G401.6 (cell line): ENCODE results near the gene TRABD2B.

ENCODE experiments used
- FAIRE-seq: peaks from 2 replicates; lab custom pipeline; 2012; peaks lifted over from hg19 to GRCh38; lab: Jason Lieb, UNC

The TRABD2B gene

DNA sequence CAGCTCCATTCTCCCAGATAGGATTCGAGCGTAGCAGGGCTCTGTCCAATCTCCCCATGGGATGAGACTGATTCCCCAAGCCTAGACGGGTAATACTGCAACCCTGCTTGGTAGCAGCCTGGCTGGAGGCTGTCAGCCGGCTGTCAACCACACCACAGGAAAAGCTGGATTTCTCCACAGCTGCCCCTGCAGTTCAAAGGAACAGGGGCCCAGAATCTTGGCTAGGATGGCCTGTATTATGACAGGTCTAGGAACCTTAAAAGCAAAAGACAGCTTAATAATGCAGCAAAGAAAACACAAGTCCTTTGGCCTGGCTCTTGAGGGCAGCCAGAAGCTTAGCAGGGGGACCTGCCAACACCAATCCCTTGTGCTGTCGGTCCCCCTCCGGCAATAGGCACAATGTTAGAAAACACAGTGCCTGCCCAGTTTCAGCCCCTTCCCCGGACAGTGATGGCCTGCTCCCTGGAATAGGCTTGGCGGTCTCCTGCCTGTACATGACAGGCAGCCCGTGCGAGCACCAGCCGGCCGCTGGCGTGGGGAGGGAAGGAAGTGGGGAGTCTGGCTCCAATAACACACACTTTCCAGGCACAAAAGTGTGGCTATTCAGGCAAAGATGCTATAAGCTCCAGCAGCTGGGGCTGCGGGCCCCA, 90.5 kb downstream of the TRABD2B start:
- no peak for FAIRE-seq

DNA sequence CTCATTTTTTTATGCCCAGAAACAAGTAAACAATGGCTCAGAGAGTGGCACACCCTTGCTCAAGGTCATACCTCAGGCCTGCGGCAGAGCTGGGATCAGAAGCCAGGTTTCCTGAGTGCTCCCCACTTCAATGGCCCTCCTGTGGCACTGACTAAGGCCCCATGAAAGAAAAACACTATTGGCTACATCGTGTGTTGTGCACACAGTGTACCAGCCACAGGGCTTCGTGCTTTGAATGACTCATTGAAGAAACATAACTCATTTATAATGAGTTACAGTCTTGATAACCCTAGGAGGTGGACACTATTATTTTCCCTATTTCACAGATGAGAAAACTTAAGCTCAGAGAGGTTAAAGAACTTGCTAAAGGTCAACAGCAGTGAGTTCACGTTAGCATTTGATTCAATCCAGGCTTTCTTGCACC, 91.2 kb downstream of the TRABD2B start:
- no peak for FAIRE-seq

DNA sequence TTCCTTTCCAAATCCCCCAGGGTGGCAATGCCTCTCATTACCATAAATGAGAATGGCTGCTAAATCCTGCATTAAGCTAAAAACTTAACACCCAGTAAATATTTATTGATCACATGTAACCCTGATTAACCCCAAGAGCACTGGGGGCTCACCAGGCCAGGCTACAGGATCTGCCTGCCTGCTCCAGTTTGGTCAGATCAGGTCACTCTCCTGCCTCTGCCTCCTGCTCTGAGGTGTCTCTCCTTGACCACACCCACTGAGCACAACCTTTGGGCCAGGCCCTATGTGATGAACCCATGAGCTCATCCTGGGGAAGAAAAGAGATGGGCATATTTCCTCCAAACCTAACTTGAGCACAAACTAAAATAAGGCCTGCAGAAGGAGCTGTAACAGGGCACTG, 93.5 kb downstream of the TRABD2B start:
- no peak for FAIRE-seq

DNA sequence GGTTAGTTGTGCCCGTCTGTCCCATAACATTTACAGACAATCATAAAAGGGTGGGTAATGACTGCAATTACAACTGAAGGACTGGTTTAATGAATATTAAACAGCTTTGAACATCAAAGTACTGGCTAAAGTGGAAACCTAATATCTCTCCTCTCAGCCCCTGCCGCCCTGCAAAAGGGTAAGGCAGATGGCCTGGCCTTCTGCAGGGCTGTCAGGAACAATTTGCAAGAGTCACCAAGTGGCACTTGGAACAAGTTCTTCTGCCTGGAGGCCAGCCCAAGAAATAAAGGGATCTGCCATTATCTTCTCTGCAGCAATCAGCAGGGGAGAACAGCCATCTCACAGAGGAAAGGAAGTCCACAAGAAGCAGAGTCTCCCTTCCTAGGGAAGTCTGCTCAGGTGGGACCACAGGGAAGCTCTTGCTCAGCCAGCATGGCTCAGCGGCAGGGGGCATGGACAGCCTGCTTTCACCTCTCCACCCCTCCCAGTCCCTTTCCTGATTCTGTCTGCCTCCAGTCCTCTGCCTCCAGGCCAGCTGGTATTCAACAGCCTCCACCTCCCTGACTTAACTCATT, 96.1 kb downstream of the TRABD2B start:
- FAIRE-seq, result no peak

DNA sequence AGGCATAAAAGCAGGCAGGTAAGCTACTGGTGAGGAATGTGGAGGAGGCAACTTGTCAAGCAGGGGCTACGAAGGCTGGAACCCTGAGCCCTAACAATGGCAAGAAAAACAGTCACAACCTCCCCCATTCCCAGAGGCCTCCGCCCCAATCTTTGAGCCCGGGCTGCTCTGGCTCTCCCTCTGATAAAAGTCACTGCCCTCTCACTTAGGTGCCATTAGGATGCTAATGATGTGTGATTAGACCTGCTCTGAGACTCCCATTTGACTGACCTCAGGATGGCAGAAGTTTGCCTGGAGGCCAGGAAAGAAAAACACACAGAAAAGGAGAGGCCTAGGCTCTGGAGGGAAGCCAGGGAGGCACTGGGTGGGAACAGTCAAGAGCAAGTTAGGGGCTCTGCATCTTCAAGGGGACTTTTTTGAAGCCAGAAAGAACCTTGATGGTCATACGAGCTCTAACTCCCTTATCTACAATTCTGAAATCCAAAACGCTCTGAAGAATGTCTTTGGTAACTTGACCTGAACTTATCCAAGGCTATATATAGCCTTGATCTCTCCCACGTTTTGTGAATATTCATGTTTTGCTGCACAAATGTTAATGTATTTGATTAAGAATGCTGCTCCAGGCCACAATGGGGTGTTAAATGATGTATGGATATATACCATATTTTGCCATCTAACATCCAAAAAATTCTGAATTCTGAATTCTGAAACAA, 98.9 kb downstream of the TRABD2B start:
- no peak for FAIRE-seq

DNA sequence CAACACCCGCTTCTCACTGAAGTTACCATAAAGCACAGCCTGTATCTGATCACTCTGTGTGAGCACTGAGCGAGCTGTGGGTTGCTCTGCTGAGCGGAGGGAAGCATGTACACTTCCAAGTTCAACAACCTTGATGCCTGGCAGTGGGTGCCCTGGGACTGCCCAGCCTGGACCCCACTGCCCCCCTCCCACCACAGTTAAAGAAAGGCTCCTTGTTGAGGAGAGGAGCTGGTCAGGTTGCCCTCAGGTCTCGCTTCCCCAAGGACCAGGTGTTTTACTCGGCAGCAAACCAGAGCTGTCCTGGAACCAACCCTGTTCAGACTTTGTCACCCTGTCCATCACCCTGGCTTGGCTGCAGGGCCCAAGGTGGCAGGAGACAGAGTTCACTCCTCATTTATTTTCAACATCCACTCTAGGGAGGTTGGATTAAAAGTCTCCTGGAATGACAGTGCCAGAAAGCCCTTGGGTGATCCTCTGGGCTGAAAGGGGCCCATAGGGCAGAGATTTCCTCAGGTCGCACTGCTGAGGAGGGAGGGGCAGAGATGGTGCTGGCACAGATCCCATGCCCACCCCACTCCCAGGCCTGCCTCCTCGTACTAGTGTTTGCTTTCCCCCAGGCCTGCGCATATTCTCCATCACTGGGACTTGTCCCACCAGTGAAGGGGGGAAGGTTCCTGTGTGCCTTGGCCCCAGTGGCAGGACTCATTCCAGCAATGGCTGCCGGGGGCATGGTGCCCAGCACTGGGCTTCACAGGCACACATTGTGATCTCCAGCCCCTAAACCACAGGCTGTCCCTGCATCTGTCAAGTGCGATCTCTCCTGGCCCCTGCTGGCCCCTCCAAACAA, 101.7 kb downstream of the TRABD2B start:
- FAIRE-seq, result no peak

DNA sequence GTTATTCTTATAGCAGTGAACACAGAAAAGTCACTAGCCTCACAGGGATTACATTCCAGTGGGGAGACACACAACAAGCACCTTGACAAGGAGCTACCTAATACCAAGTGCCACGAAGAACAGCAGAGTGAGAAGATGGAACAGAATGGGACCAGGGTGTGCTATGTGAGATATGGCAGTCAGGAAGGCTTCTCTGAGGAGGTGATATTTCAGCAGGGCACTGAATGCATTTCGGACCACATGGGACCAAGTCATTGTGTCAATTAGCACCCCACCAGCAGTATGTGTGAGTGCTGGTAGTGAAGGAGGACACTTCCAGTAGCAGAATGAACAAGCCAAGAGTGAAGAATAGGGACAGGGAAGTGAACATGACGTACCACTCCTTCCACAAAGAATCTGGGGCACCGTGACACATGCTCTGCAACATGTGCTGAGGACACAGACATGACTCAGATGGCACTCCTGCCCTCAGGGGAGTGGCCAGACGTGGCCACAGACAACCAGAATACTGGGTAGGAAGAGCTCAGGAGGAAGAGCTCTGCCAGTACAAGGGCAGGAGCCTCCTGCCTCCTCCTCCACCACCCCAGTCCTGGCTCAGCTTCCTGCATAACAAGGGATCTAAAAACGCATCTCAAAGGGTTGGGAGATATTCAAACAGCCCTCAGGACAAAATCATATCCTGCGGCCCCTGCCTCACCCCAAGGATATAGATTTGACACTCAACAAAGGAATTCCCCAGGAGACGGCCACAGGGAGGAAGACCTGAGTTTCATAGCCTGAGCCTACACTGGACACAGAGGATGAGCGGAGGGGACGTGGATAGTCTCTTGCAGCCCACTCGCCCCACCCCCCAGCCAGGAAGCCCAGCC, 102.5 kb downstream of the TRABD2B start:
- FAIRE-seq, result no peak

DNA sequence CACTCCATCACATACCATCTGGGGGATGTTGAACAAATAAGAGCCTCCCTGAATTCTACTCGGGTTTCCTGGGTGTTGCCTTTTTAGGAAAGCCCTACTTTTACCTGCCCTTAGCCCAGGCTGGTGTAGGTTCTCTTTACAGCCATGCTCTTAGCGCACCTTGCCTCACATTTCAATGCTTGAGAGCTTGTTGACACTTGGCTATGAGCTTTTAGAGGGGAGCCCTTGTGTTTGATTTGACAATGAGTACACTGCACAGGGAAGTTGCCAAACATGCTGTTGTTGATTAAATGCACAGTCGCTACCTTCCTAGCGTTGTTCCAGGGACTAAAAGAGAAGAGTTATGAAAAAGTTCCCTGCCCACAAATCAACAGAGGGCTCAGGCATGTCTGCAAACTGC, 103.8 kb downstream of the TRABD2B start:
- no peak for FAIRE-seq

DNA sequence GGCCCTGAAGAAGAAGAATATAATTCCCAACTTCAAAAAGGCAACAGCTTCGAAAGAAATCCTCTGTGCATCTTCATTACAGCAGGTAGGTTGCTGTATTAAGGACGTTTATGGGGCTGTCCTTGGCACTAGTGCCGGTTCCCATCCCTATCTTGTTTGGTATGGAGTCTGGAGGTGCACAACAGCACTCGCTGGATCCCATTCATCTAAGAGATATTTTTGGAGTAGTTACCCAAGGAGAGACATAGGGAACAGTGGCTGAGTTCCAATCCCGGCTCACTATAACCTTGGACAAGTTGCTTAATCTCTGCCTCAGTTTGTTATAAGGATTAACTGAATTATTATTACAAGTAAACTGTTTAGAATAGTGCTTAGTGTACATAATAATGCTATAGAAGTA, 106.4 kb downstream of the TRABD2B start:
- no peak for FAIRE-seq

DNA sequence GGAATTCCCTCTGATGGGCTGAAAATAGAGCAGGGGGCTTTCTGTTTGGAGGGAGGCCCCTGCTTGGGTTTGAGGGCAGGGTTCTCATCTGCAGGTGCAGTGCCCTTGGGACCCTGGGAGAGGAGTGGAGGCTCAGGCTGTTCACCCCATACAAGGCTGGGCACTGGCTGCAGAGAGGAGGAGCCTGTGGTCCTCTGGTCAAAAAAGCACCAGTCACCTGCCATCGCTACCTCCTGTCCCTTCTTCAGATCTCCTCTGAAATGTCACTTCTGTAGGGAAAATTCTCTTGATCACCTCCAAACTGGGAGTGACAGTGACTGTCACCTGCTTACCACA, 108.9 kb downstream of the TRABD2B start:
- FAIRE-seq, result no peak

DNA sequence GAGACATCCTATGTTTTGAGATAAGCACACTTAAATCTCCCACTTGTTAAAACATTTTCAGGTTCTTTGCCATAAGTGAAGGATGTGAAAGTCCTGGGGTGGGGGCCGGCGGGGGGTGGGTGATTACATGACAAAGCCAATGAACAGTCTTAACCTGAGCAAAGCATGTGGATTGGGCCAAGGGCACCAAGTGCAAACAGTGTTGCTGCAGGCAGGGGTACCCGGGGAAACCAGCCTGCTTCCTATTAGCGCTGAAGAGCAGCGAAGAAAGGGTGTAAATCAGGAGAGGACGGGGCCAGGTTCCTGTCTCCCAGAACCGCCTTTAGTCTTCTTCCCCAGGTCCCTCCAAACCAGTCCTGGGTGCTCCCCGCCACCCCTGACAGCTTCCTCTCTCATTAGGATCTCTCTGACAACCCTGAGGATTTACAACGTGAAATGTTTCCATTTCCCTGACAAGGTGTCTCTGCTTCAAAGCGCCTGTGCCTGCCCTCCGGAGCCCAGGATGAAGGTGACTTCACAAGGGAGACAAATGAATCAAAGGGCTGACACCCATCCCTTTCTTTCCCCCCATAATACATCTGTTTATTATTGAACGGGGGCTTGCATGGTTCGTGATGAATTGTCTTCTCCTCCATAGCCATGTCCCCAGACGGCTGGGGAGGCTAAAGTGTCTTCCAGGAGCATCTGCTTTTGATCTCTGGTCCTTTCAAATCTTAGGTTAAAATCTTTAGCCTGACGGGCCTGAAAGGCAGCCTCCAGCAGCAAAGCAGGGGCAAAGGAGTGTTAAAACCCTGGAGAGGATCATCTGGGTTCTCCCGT, 109.5 kb downstream of the TRABD2B start:
- no peak for FAIRE-seq

DNA sequence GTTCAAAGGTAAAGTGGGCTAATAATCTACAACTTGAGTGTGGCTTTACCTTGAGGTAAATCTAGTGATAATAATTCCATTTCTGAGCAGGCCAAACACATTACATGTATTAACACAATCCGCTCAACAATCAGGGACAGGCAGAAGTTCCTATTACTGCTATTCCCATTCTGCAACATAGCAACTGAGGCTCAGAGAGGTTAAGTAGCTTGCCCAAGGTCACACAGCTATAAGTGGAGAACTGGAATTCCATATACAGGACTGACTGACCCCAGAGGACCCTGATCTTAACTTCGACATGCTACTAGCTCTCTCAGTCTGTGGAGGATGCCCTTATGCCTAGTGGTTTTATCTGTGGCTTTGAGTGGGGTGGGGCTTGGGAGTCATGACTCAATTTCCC, 110.1 kb downstream of the TRABD2B start:
- FAIRE-seq, result no peak

DNA sequence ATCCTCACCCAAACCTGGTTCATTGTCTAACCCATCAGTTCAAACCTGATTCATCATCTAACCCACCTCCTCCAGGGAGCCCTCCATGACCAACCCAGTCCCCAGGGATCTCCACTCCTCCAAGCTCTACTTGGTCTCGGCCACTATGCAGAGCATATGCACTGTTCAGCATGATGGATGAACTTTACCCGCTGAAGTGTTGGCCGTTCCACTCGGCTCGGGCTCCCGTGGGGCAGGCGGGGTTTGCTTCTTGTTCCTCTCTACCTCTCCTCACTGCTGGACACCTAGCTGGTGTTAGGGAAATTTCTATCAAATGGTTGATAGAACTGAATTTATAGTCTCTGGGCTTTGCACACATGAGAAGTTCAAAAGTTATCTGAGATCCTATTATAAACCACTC, 111.0 kb downstream of the TRABD2B start:
- no peak for FAIRE-seq

DNA sequence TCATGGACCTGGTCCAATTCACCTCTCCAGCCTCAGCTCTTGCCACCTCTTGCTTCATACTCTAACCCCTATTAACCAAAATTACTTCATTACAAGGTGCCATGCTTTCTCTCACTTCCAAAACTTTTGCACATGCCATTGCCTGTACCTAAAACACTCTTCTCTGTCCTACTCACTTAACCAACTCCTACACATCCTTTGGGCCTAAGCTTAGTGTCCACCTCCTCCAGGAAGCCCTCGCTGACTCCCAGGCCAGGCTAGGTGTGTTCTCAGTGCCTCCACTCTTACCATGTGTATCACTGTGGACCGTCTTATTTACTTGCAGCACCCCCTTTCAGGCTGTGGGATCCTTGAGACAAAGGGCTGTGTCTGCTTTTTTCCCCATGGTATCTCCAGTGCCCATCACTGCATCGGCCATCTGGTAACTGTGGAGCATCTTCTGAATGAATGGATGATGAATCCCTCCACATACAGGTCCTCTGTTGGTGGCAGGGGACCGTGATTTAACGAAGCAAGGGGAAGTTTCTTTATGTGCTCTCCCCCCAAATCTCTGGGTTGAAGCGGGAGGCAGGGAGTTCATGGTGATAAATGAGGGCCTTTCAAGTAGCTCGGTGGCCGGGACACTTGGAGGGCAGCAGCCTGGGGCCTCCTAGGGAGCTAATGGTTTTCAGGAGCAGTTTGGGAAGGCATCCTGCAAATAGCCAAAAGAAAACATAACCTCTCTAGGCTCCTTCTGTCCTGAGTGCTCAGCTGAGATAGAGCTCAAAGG, 111.9 kb downstream of the TRABD2B start:
- no peak for FAIRE-seq

DNA sequence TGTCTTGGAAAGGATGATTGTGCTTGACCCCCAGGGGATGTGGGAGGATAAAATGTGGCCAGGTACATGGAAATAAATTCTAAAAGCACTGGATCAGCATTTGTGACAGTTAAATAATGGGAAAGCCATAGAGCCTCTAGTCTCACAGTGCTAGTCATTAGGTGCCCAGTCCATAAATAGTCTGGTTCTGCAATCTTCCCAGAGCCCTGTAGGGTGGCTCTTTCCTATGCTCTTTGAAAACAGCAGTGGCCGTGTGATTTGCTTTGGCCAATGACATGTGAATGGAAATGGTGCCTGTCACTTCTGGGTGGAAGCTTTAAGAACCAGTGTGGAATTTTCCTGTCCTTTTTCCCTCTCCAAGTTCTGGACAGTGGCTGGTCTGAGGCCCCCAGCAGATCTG, 113.2 kb downstream of the TRABD2B start:
- no peak for FAIRE-seq

DNA sequence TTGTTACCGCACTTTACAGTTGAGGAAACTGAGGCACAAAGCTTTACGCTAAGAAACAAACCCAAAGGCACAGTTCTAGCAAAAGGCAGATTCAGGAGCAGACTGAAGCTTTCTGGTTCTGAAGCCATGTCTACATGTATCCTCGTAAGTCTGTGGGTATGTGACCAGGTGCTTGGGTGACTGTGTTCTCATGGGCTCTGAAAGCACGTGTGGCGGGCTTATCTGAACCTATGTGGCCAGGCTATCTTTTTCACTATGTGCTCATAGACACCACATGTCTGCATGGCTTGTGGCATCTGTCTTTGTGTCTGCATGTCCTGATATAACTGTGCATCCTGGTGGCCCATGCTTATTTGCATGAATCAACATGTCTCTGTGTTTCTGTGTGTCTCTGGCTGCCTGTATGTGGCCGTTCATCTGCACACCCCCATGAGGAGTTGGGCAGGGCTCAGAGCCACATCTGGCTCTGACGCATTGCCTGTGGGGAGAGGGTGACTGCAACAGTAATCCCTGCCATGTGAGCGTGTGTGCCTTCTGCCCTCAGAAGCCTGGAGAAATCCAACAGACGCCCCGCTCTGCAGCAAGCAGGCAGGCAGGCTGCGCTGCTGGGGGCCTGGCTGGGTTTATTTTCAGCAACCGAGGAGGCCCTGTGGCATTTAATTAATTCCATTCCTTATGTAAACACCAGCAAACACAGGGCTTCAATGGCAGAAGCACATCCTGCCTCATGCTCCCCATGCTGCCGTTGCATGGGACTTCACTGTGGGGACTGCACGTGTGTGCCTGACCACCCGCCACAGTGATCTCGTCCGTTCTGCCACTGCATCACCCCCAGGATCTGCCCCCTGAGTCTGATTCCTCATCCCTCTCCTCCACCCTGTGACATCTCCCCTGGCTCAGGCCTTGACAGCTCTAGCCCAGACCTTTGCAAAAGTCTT, 115.4 kb downstream of the TRABD2B start:
- no peak for FAIRE-seq

DNA sequence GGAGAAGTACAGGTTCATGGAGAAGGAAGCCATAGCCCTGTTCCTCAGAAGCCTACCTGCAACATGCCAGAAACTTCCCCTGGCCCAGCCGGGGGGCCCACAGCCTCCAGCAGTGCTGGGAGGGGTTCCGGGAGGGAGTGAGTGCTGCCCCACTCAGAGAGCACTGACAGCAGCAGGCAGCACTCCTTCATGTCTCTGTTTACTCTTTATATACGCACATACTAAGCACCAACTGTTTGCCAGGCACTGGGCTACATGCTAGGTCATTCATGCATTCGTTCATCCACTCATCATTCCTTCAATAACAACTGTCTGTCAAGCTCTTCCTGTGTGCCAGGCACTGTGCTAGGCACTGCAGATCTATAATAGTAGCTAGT, 120.6 kb downstream of the TRABD2B start:
- no peak for FAIRE-seq

DNA sequence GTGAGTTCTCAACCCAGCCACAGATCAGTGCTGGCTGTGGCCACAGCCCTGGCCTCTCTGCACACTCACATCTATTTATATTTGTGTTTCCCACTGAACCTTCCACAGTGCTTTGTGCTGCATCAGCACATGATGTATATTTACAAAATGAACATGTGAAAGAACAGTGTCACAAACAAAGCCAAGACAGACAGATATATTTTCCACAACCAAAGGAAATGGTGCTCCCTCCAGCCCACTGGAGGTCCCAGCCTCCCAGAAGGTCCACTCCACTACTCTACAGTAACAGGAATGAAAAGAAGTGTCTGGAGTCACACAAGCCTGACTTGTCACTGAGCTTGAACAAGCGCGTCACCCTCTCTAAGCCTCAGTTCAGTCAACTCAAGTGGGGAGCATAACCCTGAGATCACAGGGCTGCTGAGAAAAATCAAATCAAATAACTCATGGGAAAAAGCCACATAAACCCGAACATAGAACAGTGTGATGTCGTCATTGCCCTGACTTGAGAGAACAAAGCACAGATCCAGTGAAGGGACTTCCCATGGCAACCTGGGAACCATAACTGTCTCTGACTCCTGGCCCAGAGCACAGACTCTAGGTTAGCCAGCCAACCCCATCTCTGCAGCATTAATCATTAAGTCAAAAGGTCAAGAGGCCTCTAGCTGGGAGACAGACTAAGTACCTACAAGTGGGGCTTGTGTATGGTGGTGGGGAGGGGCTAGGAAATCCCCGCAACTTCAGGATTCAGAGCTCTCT, 121.2 kb downstream of the TRABD2B start:
- no peak for FAIRE-seq

DNA sequence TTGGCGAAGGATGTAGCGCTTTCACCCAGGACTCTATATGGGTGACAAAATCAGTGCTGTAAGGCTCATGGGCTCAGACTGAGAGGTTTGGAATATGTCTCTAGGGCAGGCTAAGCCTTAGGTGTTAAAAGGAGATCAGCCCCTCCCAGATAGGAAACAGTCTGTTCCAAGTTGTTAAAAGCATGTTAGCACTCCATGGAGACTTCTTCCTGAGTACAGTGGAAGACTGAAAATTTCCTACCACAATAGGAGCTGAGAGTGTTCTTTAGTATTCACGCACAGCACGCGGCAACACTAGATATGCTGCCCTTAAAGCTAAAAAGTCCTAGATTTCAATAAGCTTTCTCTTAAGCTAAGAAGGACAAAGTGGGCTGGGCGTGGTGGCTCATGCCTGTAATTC, 122.1 kb downstream of the TRABD2B start:
- FAIRE-seq, result no peak
